Measurements from ENCODE around the gene HLA-DOB.

The HLA-DOB gene

GRCh38 chr6:32772656-32773055 is 44.1 kb downstream of the HLA-DOB start:
- Histone ChIP-seq H4K20me1 (ENCODE audit: insufficient read depth, low read length) (no peaks in the 10 kb centered on the region), H3K4me2 (ENCODE audit: low read depth, low read length) (no peak overlapping the region), H3K79me2 (ENCODE audit: low read length) (no peaks in the 10 kb centered on the region), H3K4me3 (ENCODE audit: low read length) (no peak overlapping the region), H3K9ac (ENCODE audit: low read length) (no peak overlapping the region), H3K27ac (ENCODE audit: low read length) (no peak overlapping the region), H3K9me3 (replicated peaks; ENCODE audit: insufficient read depth, low read length) (no peaks in the 10 kb centered on the region), H3K4me1 (ENCODE audit: low read length) (no peaks in the 10 kb centered on the region; the same call in 1 of the 2 replicates), H2AFZ (ENCODE audit: low read length) (no peak overlapping the region), H3F3A (ENCODE audit: insufficient read depth, low read length) (no peaks in the 10 kb centered on the region), H3K36me3 (replicated peaks; ENCODE audit: insufficient read depth, low read length) (no peaks in the 10 kb centered on the region), H3K9me2 (replicated peaks; ENCODE audit: insufficient read depth, low read length) (no peaks in the 10 kb centered on the region), H3K27me3 (replicated peaks; ENCODE audit: insufficient read depth, low read length) (no peaks in the 10 kb centered on the region; the same call in 1 of the 2 replicates)
- no peak for TF ChIP-seq EZH2 (optimal IDR thresholded peaks at IDR 0.05; ENCODE audit: low read depth, low read length)
- no peak for TF ChIP-seq EZH2phosphoT487 (IDR thresholded peaks at IDR 0.05; ENCODE audit: low read length)
- no peak for TF ChIP-seq CTCF (IDR thresholded peaks at IDR 0.05; ENCODE audit: low read length)
- no peak for DNase-seq

DNA sequence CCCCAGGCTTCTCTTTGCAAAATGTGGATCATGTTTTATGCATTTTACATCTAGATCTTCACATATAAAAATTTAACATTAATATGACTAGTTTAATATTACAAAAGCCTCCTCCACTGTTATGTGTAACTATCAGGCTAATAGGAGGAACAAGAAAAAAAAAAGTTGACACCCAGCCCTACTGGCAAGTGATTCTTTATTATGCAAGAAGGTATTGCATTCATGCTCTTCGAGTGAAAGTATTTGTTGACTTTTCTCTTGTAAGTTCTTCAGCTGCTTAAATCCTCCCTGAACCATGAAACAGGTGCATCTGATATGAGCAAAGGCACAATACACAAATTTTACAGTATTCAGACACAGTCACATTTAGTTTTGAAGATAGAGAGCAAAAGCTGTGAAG is 52.8 kb downstream of the HLA-DOB start:
- no peak overlapping the region for H3K27ac ChIP-seq (ENCODE audit: low read length)

DNA sequence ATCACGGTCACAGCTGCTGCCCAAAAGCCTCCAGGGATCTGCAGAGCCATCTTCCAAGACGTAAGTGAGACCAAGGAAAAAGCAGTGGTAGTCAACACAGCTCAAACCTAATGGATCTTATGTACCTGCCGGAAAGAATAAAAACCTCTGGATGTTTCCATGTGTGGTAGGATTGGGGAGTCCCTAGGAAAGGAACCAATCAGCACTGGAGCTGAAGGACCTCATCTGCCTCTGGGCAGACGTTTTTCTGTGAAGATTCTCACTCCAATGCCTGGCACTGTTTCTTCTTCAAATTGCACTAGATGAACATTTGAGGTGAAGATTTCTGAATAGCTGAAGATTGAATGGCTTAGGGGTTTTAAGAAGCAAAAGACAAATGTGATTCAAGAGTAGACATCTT is 53.4 kb downstream of the HLA-DOB start, which contains the start of gene HLA-DQB2:
TSS of gene HLA-DQB2 (minus strand) at position 112 of the 400 bp plus-strand sequence. CDS start at position 50, 62 bp downstream.
- Histone ChIP-seq H3F3A (ENCODE audit: insufficient read depth, low read length) (no peaks in the 10 kb centered on the region), H3K4me2 (ENCODE audit: low read depth, low read length) (no peak within 1 kb of the TSS), H3K4me3 (ENCODE audit: low read length) (no peak within 1 kb of the TSS), H4K20me1 (ENCODE audit: insufficient read depth, low read length) (no peaks in the 10 kb centered on the region), H3K79me2 (ENCODE audit: low read length) (no peaks in the 10 kb centered on the region), H2AFZ (ENCODE audit: low read length) (no peak within 1 kb of the TSS), H3K9me2 (replicated peaks; ENCODE audit: insufficient read depth, low read length) (no peaks in the 10 kb centered on the region), H3K27ac (ENCODE audit: low read length) (no peak within 1 kb of the TSS), H3K36me3 (replicated peaks; ENCODE audit: insufficient read depth, low read length) (no peaks in the 10 kb centered on the region), H3K4me1 (ENCODE audit: low read length) (no peaks in the 10 kb centered on the region), H3K27me3 (replicated peaks; ENCODE audit: insufficient read depth, low read length) (no peaks in the 10 kb centered on the region), H3K9ac (ENCODE audit: low read length) (no peak within 1 kb of the TSS), H3K9me3 (replicated peaks; ENCODE audit: insufficient read depth, low read length) (no peaks in the 10 kb centered on the region)
- no peak for DNase-seq
- TF ChIP-seq CTCF (IDR thresholded peaks at IDR 0.05; ENCODE audit: low read length), result no peak
- no peak for TF ChIP-seq EZH2 (optimal IDR thresholded peaks at IDR 0.05; ENCODE audit: low read depth, low read length)

More for the DNA sequence above, 52.8 kb downstream of the HLA-DOB start:
- Histone ChIP-seq H2AFZ (ENCODE audit: low read length) (no peak overlapping the region), H3K36me3 (replicated peaks; ENCODE audit: insufficient read depth, low read length) (no peaks in the 10 kb centered on the region), H3K4me3 (ENCODE audit: low read length) (no peak overlapping the region), H3K27me3 (replicated peaks; ENCODE audit: insufficient read depth, low read length) (no peaks in the 10 kb centered on the region), H3K9me3 (replicated peaks; ENCODE audit: insufficient read depth, low read length) (no peaks in the 10 kb centered on the region), H3K4me2 (ENCODE audit: low read depth, low read length) (no peak overlapping the region), H3F3A (ENCODE audit: insufficient read depth, low read length) (no peaks in the 10 kb centered on the region), H3K79me2 (ENCODE audit: low read length) (no peaks in the 10 kb centered on the region), H4K20me1 (ENCODE audit: insufficient read depth, low read length) (no peaks in the 10 kb centered on the region), H3K9me2 (replicated peaks; ENCODE audit: insufficient read depth, low read length) (no peaks in the 10 kb centered on the region), H3K4me1 (ENCODE audit: low read length) (no peaks in the 10 kb centered on the region), H3K9ac (ENCODE audit: low read length) (no peak overlapping the region)
- TF ChIP-seq EZH2 (optimal IDR thresholded peaks at IDR 0.05; ENCODE audit: low read depth, low read length), result no peak
- no peak for TF ChIP-seq EZH2phosphoT487 (IDR thresholded peaks at IDR 0.05; ENCODE audit: low read length)
- TF ChIP-seq CTCF (IDR thresholded peaks at IDR 0.05; ENCODE audit: low read length), result no peak
- no peak for DNase-seq

Data from MM.1S (cell line).